HL-60 (cell line): ENCODE measurements around the gene CAMK1D.
"Not testable (repeated sequence)": the region's sequence is repeated elsewhere in the genome, so short reads cannot be mapped to it uniquely, and the experiment has no call there.

Experiments
- REST ChIP-seq: IDR thresholded peaks from 2 replicates; pipeline ENCODE4 v1.6.1; 2012; ENCODE audit warnings: low read depth; ENCODE audit not compliant: insufficient replicate concordance
- TF ChIP-seq, protein P1 (sequence below): IDR thresholded peaks from one replicate; pipeline ENCODE4 v1.5.1; 2011; ENCODE audit warnings: low read length, control low read depth, inconsistent platforms; ENCODE audit not compliant: insufficient read depth

- TF ChIP-seq, protein P1, sequence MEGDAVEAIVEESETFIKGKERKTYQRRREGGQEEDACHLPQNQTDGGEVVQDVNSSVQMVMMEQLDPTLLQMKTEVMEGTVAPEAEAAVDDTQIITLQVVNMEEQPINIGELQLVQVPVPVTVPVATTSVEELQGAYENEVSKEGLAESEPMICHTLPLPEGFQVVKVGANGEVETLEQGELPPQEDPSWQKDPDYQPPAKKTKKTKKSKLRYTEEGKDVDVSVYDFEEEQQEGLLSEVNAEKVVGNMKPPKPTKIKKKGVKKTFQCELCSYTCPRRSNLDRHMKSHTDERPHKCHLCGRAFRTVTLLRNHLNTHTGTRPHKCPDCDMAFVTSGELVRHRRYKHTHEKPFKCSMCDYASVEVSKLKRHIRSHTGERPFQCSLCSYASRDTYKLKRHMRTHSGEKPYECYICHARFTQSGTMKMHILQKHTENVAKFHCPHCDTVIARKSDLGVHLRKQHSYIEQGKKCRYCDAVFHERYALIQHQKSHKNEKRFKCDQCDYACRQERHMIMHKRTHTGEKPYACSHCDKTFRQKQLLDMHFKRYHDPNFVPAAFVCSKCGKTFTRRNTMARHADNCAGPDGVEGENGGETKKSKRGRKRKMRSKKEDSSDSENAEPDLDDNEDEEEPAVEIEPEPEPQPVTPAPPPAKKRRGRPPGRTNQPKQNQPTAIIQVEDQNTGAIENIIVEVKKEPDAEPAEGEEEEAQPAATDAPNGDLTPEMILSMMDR, result not testable (repeated sequence)
- not testable (repeated sequence) for TF ChIP-seq REST
These were observed 196.9 kb downstream of the CAMK1D start for GRCh38 chr10:12546160-12546802.
